Measurements from ENCODE around the gene DMXL2. TPM values are rescaled to one million over a fixed set of nuclear protein-coding genes. Genes with fewer than 3 reads are reported as not detected.

The DMXL2 gene
- total and polyA plus RNA-seq, 2 experiments from 2014 or later, result 10.5 to 31.4 TPM

- no peaks in the 10 kb centered on the region for H3K27me3 ChIP-seq
- H2AFZ ChIP-seq, result no peak overlapping the region
- no peaks in the 10 kb centered on the region for H3K4me1 ChIP-seq (ENCODE audit: insufficient read depth)
- no peaks in the 10 kb centered on the region for H4K20me1 ChIP-seq (ENCODE audit: insufficient read depth, poor library complexity, severe bottlenecking)
- H3K9me3 ChIP-seq (ENCODE audit: low read depth), result peaks cover 3% of the 10 kb centered on the region
- no peak for TF ChIP-seq EZH2 (IDR thresholded peaks at IDR 0.05; ENCODE audit: borderline replicate concordance)
- TF ChIP-seq CTCF (IDR thresholded peaks at IDR 0.05; ENCODE audit: poor library complexity), result no peak
- no peak for TF ChIP-seq EZH2phosphoT487 (IDR thresholded peaks at IDR 0.05; ENCODE audit: low read depth, severe bottlenecking, unreplicated experiment)
- H3K79me2 ChIP-seq, result no peaks in the 10 kb centered on the region
- DNase-seq (ENCODE audit: low spot score), result no peak
- no peaks in the 10 kb centered on the region for H3K36me3 ChIP-seq (replicated peaks; ENCODE audit: insufficient read depth, low read depth)
- WGBS (ENCODE audit: low lambda C conversion rate, missing lambda C conversion rate), result 96% methylated on average over 5 of the region's 5 CpGs
- H3K9me2 ChIP-seq (replicated peaks; ENCODE audit: insufficient read depth), result no peaks in the 10 kb centered on the region
- H3K27ac ChIP-seq, result no peak overlapping the region
- no peak overlapping the region for H3K4me3 ChIP-seq
- no peak overlapping the region for H3K4me2 ChIP-seq
Measured at GRCh38 chr15:51524376-51524775, 98.2 kb downstream of the DMXL2 start.

GRCh38 chr15:51516291-51516690 lies 106.3 kb downstream of the DMXL2 start:
- Histone ChIP-seq H3K27ac (no peak overlapping the region), H3K9me2 (replicated peaks; ENCODE audit: insufficient read depth) (no peaks in the 10 kb centered on the region), H3K27me3 (no peaks in the 10 kb centered on the region), H3K4me1 (ENCODE audit: insufficient read depth) (no peaks in the 10 kb centered on the region), H3K9me3 (ENCODE audit: low read depth) (no peaks in the 10 kb centered on the region), H3K79me2 (no peaks in the 10 kb centered on the region), H2AFZ (no peak overlapping the region), H3K4me2 (no peak overlapping the region), H3K4me3 (no peak overlapping the region), H4K20me1 (ENCODE audit: insufficient read depth, poor library complexity, severe bottlenecking) (no peaks in the 10 kb centered on the region), H3K36me3 (replicated peaks; ENCODE audit: insufficient read depth, low read depth) (no peaks in the 10 kb centered on the region)
- TF ChIP-seq EZH2 (IDR thresholded peaks at IDR 0.05; ENCODE audit: borderline replicate concordance) (no peak), EZH2phosphoT487 (IDR thresholded peaks at IDR 0.05; ENCODE audit: low read depth, severe bottlenecking, unreplicated experiment) (no peak), CTCF (IDR thresholded peaks at IDR 0.05; ENCODE audit: poor library complexity) (no peak)
- DNase-seq (ENCODE audit: low spot score), result no peak
- WGBS (ENCODE audit: low lambda C conversion rate, missing lambda C conversion rate), result 94% methylated on average over 1 of the region's 1 CpG

GRCh38 chr15:51505251-51505650 lies 117.3 kb downstream of the DMXL2 start:
- TF ChIP-seq CTCF (IDR thresholded peaks at IDR 0.05; ENCODE audit: poor library complexity) (no peak), EZH2phosphoT487 (IDR thresholded peaks at IDR 0.05; ENCODE audit: low read depth, severe bottlenecking, unreplicated experiment) (no peak), EZH2 (IDR thresholded peaks at IDR 0.05; ENCODE audit: borderline replicate concordance) (no peak)
- no peaks in the 10 kb centered on the region for H4K20me1 ChIP-seq (ENCODE audit: insufficient read depth, poor library complexity, severe bottlenecking)
- DNase-seq (ENCODE audit: low spot score), result no peak

GRCh38 chr15:51503003-51503402 lies 119.6 kb downstream of the DMXL2 start:
- Histone ChIP-seq H2AFZ (no peak overlapping the region), H3K4me1 (ENCODE audit: insufficient read depth) (no peaks in the 10 kb centered on the region), H3K9me2 (replicated peaks; ENCODE audit: insufficient read depth) (no peaks in the 10 kb centered on the region), H3K9me3 (ENCODE audit: low read depth) (no peaks in the 10 kb centered on the region), H3K79me2 (no peaks in the 10 kb centered on the region), H3K36me3 (replicated peaks; ENCODE audit: insufficient read depth, low read depth) (no peaks in the 10 kb centered on the region), H3K4me3 (no peak overlapping the region), H3K4me2 (no peak overlapping the region), H3K27ac (no peak overlapping the region), H3K27me3 (no peaks in the 10 kb centered on the region), H4K20me1 (ENCODE audit: insufficient read depth, poor library complexity, severe bottlenecking) (no peaks in the 10 kb centered on the region)
- TF ChIP-seq EZH2 (IDR thresholded peaks at IDR 0.05; ENCODE audit: borderline replicate concordance) (no peak), CTCF (IDR thresholded peaks at IDR 0.05; ENCODE audit: poor library complexity) (no peak), EZH2phosphoT487 (IDR thresholded peaks at IDR 0.05; ENCODE audit: low read depth, severe bottlenecking, unreplicated experiment) (no peak)
- DNase-seq (ENCODE audit: low spot score), result no peak

More at GRCh38 chr15:51505251-51505650, 117.3 kb downstream of the DMXL2 start:
- WGBS (ENCODE audit: low lambda C conversion rate, missing lambda C conversion rate), result 96% methylated on average over 1 of the region's 1 CpG
- Histone ChIP-seq H3K4me1 (ENCODE audit: insufficient read depth) (no peaks in the 10 kb centered on the region), H3K36me3 (replicated peaks; ENCODE audit: insufficient read depth, low read depth) (no peaks in the 10 kb centered on the region), H3K9me3 (ENCODE audit: low read depth) (no peaks in the 10 kb centered on the region), H3K27me3 (no peaks in the 10 kb centered on the region), H3K79me2 (no peaks in the 10 kb centered on the region), H2AFZ (no peak overlapping the region), H3K27ac (no peak overlapping the region), H3K4me2 (no peak overlapping the region), H3K9me2 (replicated peaks; ENCODE audit: insufficient read depth) (no peaks in the 10 kb centered on the region), H3K4me3 (no peak overlapping the region)

Data from hepatocyte (in vitro differentiated cells).